ENCODE data around the gene MCM7. TPM values are rescaled to one million over a fixed set of nuclear protein-coding genes. Genes with fewer than 3 reads are reported as not detected.

MCM7 gene
- total and polyA plus RNA-seq, 2 of the 13 experiments (the other 11 are each of a cell fraction or from before 2014, with no cell fraction given), result 84.5 to 214 TPM

DNA sequence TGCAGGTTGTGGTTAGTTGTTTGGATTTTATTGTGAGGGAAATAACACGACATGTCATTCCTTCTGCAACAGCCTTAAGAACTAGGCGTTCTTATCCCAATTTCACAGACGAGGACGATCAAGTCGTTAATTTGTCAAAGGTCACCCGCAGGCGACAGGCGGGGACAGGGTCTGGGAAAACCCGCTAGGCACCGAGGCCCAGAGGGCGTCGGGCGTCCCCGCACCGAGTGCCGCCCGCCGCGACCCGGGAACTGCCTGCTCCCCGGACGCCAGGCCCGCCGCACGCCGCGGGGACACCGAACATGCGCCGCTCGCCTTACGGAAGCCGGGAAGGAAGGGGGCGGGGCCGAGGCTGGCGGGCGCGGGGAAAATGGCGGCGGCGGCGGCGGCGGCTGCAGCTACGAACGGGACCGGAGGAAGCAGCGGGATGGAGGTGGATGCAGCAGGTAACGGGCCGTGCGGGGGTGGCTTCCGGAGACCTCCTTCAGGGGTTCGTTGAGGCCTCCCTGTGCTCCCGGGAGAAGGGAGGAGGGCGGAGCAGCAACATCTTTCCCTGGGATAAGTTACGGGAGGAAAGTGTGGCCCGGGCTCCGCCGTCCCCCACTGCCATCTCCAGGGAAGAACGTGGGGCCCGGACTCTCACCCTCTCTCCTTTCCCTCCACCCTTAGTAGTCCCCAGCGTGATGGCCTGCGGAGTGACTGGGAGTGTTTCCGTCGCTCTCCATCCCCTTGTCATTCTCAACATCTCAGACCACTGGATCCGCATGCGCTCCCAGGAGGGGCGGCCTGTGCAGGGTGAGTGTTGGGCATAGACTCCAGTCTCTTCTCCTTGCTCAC lies 12.4 kb downstream of the MCM7 start, which contains the start of gene COPS6 (continued):
- TF ChIP-seq, protein P1, sequence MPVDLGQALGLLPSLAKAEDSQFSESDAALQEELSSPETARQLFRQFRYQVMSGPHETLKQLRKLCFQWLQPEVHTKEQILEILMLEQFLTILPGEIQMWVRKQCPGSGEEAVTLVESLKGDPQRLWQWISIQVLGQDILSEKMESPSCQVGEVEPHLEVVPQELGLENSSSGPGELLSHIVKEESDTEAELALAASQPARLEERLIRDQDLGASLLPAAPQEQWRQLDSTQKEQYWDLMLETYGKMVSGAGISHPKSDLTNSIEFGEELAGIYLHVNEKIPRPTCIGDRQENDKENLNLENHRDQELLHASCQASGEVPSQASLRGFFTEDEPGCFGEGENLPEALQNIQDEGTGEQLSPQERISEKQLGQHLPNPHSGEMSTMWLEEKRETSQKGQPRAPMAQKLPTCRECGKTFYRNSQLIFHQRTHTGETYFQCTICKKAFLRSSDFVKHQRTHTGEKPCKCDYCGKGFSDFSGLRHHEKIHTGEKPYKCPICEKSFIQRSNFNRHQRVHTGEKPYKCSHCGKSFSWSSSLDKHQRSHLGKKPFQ (CRISPR knock-in tag; IDR thresholded peaks at IDR 0.05; ENCODE audit: insufficient replicate concordance), result no peak
- TF ChIP-seq ZNF816 (CRISPR knock-in tag; IDR thresholded peaks at IDR 0.05; ENCODE audit: borderline replicate concordance), result peak; percentile 47; the same call in 1 of the 2 replicates
- TF ChIP-seq MEIS1 (CRISPR knock-in tag; IDR thresholded peaks at IDR 0.05; ENCODE audit: borderline replicate concordance), result peak; percentile 89
- peak; percentile 75; the same call in 1 of the 2 replicates for TF ChIP-seq FOXK1 (CRISPR knock-in tag; IDR thresholded peaks at IDR 0.05; ENCODE audit: borderline replicate concordance, low read depth)
- TF ChIP-seq ZFX (CRISPR knock-in tag; IDR thresholded peaks at IDR 0.05; ENCODE audit: low read depth), result peak; percentile 97
- no peak for TF ChIP-seq ZNF737 (CRISPR knock-in tag; IDR thresholded peaks at IDR 0.05; ENCODE audit: borderline replicate concordance)
- no peak for TF ChIP-seq ZNF619 (CRISPR knock-in tag; IDR thresholded peaks at IDR 0.05)
- TF ChIP-seq ONECUT2 (CRISPR knock-in tag; IDR thresholded peaks at IDR 0.05), result no peak
- TF ChIP-seq ZNF629 (CRISPR knock-in tag; conservative IDR thresholded peaks at IDR 0.05), result no peak; the same call in 1 of the 2 replicates
- TF ChIP-seq JARID2 (CRISPR knock-in tag; IDR thresholded peaks at IDR 0.05; ENCODE audit: insufficient replicate concordance), result no peak
- TF ChIP-seq TEAD2 (CRISPR knock-in tag; IDR thresholded peaks at IDR 0.05), result peak; percentile 92
- no peak for TF ChIP-seq PLRG1 (conservative IDR thresholded peaks at IDR 0.05)
- no peak for TF ChIP-seq MAFF (IDR thresholded peaks at IDR 0.05; ENCODE audit: low read depth, low read length)
- TF ChIP-seq, protein P2, sequence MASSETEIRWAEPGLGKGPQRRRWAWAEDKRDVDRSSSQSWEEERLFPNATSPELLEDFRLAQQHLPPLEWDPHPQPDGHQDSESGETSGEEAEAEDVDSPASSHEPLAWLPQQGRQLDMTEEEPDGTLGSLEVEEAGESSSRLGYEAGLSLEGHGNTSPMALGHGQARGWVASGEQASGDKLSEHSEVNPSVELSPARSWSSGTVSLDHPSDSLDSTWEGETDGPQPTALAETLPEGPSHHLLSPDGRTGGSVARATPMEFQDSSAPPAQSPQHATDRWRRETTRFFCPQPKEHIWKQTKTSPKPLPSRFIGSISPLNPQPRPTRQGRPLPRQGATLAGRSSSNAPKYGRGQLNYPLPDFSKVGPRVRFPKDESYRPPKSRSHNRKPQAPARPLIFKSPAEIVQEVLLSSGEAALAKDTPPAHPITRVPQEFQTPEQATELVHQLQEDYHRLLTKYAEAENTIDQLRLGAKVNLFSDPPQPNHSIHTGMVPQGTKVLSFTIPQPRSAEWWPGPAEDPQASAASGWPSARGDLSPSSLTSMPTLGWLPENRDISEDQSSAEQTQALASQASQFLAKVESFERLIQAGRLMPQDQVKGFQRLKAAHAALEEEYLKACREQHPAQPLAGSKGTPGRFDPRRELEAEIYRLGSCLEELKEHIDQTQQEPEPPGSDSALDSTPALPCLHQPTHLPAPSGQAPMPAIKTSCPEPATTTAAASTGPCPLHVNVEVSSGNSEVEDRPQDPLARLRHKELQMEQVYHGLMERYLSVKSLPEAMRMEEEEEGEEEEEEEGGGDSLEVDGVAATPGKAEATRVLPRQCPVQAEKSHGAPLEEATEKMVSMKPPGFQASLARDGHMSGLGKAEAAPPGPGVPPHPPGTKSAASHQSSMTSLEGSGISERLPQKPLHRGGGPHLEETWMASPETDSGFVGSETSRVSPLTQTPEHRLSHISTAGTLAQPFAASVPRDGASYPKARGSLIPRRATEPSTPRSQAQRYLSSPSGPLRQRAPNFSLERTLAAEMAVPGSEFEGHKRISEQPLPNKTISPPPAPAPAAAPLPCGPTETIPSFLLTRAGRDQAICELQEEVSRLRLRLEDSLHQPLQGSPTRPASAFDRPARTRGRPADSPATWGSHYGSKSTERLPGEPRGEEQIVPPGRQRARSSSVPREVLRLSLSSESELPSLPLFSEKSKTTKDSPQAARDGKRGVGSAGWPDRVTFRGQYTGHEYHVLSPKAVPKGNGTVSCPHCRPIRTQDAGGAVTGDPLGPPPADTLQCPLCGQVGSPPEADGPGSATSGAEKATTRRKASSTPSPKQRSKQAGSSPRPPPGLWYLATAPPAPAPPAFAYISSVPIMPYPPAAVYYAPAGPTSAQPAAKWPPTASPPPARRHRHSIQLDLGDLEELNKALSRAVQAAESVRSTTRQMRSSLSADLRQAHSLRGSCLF (CRISPR knock-in tag; IDR thresholded peaks at IDR 0.05; ENCODE audit: borderline replicate concordance), result no peak
- TF ChIP-seq PHF5A (CRISPR knock-in tag; IDR thresholded peaks at IDR 0.05; ENCODE audit: low read depth, unreplicated experiment), result peak; percentile 81
- TF ChIP-seq ZFP36L1 (CRISPR knock-in tag; IDR thresholded peaks at IDR 0.05), result peak; percentile 97; the same call in 1 of the 2 replicates
- peak; percentile 94; the same call in 1 of the 2 replicates for TF ChIP-seq ZNF431 (CRISPR knock-in tag; IDR thresholded peaks at IDR 0.05; ENCODE audit: borderline replicate concordance, low read depth)
- TF ChIP-seq KDM5B (CRISPR knock-in tag; IDR thresholded peaks at IDR 0.05; ENCODE audit: borderline replicate concordance), result peak; percentile 97
- no peak for TF ChIP-seq SRSF1 (optimal IDR thresholded peaks at IDR 0.05; ENCODE audit: low read depth, low read length)
- peak; percentile 84; the same call in 1 of the 2 replicates for TF ChIP-seq DR1 (CRISPR knock-in tag; IDR thresholded peaks at IDR 0.05)
- peak; percentile 95 for TF ChIP-seq REXO4 (CRISPR knock-in tag; IDR thresholded peaks at IDR 0.05; ENCODE audit: borderline replicate concordance)
- TF ChIP-seq, protein P3, sequence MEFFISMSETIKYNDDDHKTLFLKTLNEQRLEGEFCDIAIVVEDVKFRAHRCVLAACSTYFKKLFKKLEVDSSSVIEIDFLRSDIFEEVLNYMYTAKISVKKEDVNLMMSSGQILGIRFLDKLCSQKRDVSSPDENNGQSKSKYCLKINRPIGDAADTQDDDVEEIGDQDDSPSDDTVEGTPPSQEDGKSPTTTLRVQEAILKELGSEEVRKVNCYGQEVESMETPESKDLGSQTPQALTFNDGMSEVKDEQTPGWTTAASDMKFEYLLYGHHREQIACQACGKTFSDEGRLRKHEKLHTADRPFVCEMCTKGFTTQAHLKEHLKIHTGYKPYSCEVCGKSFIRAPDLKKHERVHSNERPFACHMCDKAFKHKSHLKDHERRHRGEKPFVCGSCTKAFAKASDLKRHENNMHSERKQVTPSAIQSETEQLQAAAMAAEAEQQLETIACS (CRISPR knock-in tag; IDR thresholded peaks at IDR 0.05), result peak; percentile 47; the same call in 1 of the 2 replicates

All from HepG2 (cell line).